ENCODE results near the gene CCN5.

DNA sequence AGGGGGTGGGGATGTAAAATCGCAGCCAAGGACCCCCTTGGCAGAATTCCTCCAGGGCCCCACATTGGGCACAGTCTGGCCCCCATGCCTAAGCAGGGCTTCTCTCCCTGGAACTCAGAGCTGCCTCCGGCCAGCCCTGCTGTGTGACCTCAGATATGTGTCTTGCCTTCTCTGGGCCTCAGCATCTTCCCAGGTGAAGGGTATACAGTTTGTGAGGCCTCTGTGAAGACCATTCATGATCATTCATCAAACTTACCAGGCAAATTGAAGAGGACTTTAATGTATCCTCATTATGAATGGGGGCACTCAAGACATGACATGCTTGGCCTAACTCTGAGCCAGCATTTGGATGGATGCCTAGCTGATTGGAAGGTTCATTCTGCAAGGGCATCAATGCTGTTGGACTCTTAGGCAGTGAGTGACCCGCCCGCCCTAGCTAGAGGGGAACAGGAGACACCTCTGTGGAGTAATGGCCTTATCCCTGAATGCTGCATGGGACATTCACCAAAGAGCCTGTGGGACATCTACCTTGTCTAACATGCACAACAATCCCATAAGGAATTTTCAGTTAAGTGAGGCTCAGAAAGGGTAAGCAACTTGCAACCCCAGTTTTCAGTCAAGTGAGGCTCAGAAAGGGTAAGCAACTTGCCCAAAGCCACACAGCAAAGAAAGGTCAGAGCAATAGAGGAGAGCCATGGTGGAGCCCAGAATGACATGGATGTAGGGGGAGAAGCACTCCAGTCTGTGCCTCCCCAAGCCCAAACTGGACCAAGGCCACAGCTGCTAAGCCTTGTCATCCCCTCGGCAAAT lies 535 bp downstream of the CCN5 start:
- TF ChIP-seq, protein P1, sequence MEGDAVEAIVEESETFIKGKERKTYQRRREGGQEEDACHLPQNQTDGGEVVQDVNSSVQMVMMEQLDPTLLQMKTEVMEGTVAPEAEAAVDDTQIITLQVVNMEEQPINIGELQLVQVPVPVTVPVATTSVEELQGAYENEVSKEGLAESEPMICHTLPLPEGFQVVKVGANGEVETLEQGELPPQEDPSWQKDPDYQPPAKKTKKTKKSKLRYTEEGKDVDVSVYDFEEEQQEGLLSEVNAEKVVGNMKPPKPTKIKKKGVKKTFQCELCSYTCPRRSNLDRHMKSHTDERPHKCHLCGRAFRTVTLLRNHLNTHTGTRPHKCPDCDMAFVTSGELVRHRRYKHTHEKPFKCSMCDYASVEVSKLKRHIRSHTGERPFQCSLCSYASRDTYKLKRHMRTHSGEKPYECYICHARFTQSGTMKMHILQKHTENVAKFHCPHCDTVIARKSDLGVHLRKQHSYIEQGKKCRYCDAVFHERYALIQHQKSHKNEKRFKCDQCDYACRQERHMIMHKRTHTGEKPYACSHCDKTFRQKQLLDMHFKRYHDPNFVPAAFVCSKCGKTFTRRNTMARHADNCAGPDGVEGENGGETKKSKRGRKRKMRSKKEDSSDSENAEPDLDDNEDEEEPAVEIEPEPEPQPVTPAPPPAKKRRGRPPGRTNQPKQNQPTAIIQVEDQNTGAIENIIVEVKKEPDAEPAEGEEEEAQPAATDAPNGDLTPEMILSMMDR (IDR thresholded peaks at IDR 0.05; ENCODE audit: low read depth, low read length): no peak
- TF ChIP-seq, protein P2, sequence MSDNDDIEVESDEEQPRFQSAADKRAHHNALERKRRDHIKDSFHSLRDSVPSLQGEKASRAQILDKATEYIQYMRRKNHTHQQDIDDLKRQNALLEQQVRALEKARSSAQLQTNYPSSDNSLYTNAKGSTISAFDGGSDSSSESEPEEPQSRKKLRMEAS (IDR thresholded peaks at IDR 0.05; ENCODE audit: low read depth, low read length): no peak
- no peak for TF ChIP-seq POLR2A (IDR thresholded peaks at IDR 0.05; ENCODE audit: extremely low read depth, insufficient read length)
- TF ChIP-seq MYC (IDR thresholded peaks at IDR 0.05; ENCODE audit: low read depth, low read length): no peak
